H1 (cell line): ENCODE data around the gene EXD3. TPM values are rescaled to one million over a fixed set of nuclear protein-coding genes. Genes with fewer than 3 reads are reported as not detected.

Experiments
- CTCF ChIA-PET: fragments of 300-600 bp; sonication (Branson Sonifier 250); formaldehyde crosslinking; loops from one replicate; lab custom pipeline; 2021; ENCODE audit not compliant: partially characterized antibody; lab: Charles Lee
- POLR2A ChIA-PET: fragments of 300-600 bp; sonication (Branson Sonifier 250); formaldehyde crosslinking; loops from one replicate; lab custom pipeline; 2021; ENCODE audit warnings: inconsistent platforms; ENCODE audit not compliant: partially characterized antibody; lab: Charles Lee
- DNase-seq, 2 experiments: peaks; one replicate each; pipeline versions ENCODE4 v3.0.0 to v3.0.0-alpha.2; 2010 to 2022; ENCODE audit warnings: low spot score in 2 of 2, low read depth in 1 of 2, mixed read lengths in 1 of 2
- FAIRE-seq: peaks from 2 replicates; lab custom pipeline; 2011; peaks lifted over from hg19 to GRCh38; lab: Jason Lieb, UNC
- H2AFZ ChIP-seq: 2 replicates; pipeline ENCODE4 v1.8.1; 2012; ENCODE audit warnings: low read length, inconsistent platforms
- H2AK5ac ChIP-seq: 2 replicates; pipeline ENCODE4 v1.6.1; 2013; ENCODE audit warnings: low read depth, low read length
- H2BK120ac ChIP-seq: replicated peaks from 2 replicates; pipeline ENCODE3; 2013; ENCODE audit warnings: low read depth, low read length, inconsistent platforms
- H2BK12ac ChIP-seq: 2 replicates; pipeline ENCODE4 v1.6.1; 2013; ENCODE audit warnings: low read depth, low read length
- H2BK15ac ChIP-seq: 2 replicates; pipeline ENCODE4 v1.6.1; 2013; ENCODE audit warnings: low read length
- H2BK20ac ChIP-seq: 2 replicates; pipeline ENCODE4 v1.6.1; 2013; ENCODE audit warnings: low read length
- H2BK5ac ChIP-seq: 2 replicates; pipeline ENCODE4 v1.6.1; 2013; ENCODE audit warnings: low read depth, low read length
- H3K14ac ChIP-seq: 2 replicates; pipeline ENCODE4 v1.6.1; 2013; ENCODE audit warnings: inconsistent platforms; ENCODE audit not compliant: insufficient read length
- H3K18ac ChIP-seq: 2 replicates; pipeline ENCODE4 v1.6.1; 2013; ENCODE audit warnings: low read length; ENCODE audit errors: extremely low read depth
- H3K23ac ChIP-seq: 2 replicates; pipeline ENCODE4 v1.6.1; 2013; ENCODE audit warnings: inconsistent platforms; ENCODE audit not compliant: insufficient read length
- H3K23me2 ChIP-seq: 2 replicates; pipeline ENCODE4 v1.6.1; 2013; ENCODE audit warnings: low read depth, low read length
- H3K27ac ChIP-seq: 2 replicates; pipeline ENCODE4 v1.6.1; 2011; ENCODE audit warnings: low read depth, low read length, inconsistent platforms
- H3K27me3 ChIP-seq, 4 experiments: replicated peaks in 1 of 4; 1 replicate in 1 of 4; 2 replicates in 3 of 4; pipeline versions ENCODE4 v1.6.1 to v1.8.1; 2011 to 2013; ENCODE audit warnings: low read length in 3 of 4, mild to moderate bottlenecking in 3 of 4, inconsistent platforms in 2 of 4, mixed read lengths in 2 of 4, moderate library complexity in 1 of 4; ENCODE audit not compliant: control insufficient read depth in 3 of 4, insufficient read depth in 3 of 4; ENCODE audit errors: extremely low read depth in 1 of 4
- H3K36me3 ChIP-seq, 4 experiments: 2 replicates each; pipeline versions ENCODE4 v1.6.1 to v1.8.1; 2011 to 2013; ENCODE audit warnings: mild to moderate bottlenecking in 4 of 4, low read length in 3 of 4, moderate library complexity in 2 of 4, control low read depth in 1 of 4, inconsistent platforms in 1 of 4; ENCODE audit not compliant: insufficient read depth in 4 of 4, control insufficient read depth in 2 of 4
- H3K4ac ChIP-seq: replicated peaks from 2 replicates; pipeline ENCODE3; 2013; ENCODE audit warnings: low read length, low read depth, mixed read lengths, inconsistent platforms; ENCODE audit not compliant: insufficient read length
- H3K4me1 ChIP-seq, 4 experiments: replicated peaks in 1 of 4; 1 replicate in 1 of 4; 2 replicates in 3 of 4; pipeline versions ENCODE4 v1.6.1 to v1.8.1; 2011 to 2013; ENCODE audit warnings: low read length in 3 of 4, inconsistent platforms in 2 of 4, mixed read lengths in 1 of 4; ENCODE audit not compliant: insufficient read depth in 4 of 4, control insufficient read depth in 3 of 4
- H3K4me2 ChIP-seq, 2 experiments: 2 replicates each; pipeline versions ENCODE4 v1.6.1 to v1.8.1; 2011 to 2013; ENCODE audit warnings: low read depth in 2 of 2, low read length in 2 of 2, control low read depth in 1 of 2, inconsistent platforms in 1 of 2, mild to moderate bottlenecking in 1 of 2; ENCODE audit not compliant: insufficient read depth in 1 of 2
- H3K4me3 ChIP-seq, 4 experiments: fragments of 200-600, 300-600 bp in 1 of 4; sonication (generic), shearing (Covaris generic), sonication (Bioruptor Twin) in 1 of 4; 2 replicates each; pipeline versions ENCODE4 v1.5.1 to v1.8.1; 2011 to 2016; ENCODE audit warnings: low read length in 4 of 4, low read depth in 3 of 4, control low read depth in 2 of 4, inconsistent platforms in 2 of 4, mild to moderate bottlenecking in 2 of 4, mixed read lengths in 1 of 4, moderate library complexity in 1 of 4; ENCODE audit not compliant: insufficient read depth in 2 of 4; ENCODE audit errors: extremely low read depth in 1 of 4
- H3K56ac ChIP-seq: replicated peaks from 2 replicates; pipeline ENCODE3; 2013; ENCODE audit warnings: low read depth, mild to moderate bottlenecking, mixed read lengths, low read length, inconsistent platforms; ENCODE audit not compliant: insufficient read length
- H3K79me1 ChIP-seq: 2 replicates; pipeline ENCODE4 v1.6.1; 2013; ENCODE audit warnings: low read depth, low read length, control low read depth
- H3K79me2 ChIP-seq, 2 experiments: 2 replicates each; pipeline versions ENCODE4 v1.6.1 to v1.8.1; 2012 to 2013; ENCODE audit warnings: low read length in 2 of 2, mild to moderate bottlenecking in 2 of 2, inconsistent platforms in 1 of 2; ENCODE audit not compliant: insufficient read depth in 2 of 2, control insufficient read depth in 1 of 2
- H3K9ac ChIP-seq, 4 experiments: replicated peaks in 1 of 4; 1 replicate in 1 of 4; 2 replicates in 3 of 4; pipeline versions ENCODE4 v1.6.1 to v1.8.1; 2011 to 2013; ENCODE audit warnings: low read depth in 3 of 4, low read length in 3 of 4, control low read depth in 2 of 4, mild to moderate bottlenecking in 2 of 4, moderate library complexity in 2 of 4, inconsistent platforms in 1 of 4; ENCODE audit errors: extremely low read depth in 1 of 4
- H3K9me3 ChIP-seq, 2 experiments: 2 replicates each; pipeline versions ENCODE4 v1.6.1 to v1.8.1; 2012 to 2013; ENCODE audit warnings: mild to moderate bottlenecking in 2 of 2, moderate library complexity in 2 of 2, control low read depth in 1 of 2, inconsistent platforms in 1 of 2, low read depth in 1 of 2, low read length in 1 of 2, mixed read lengths in 1 of 2; ENCODE audit not compliant: insufficient read depth in 2 of 2
- H4K20me1 ChIP-seq, 2 experiments: replicated peaks in 1 of 2; 2 replicates each; pipeline versions ENCODE3 to v1.8.1; 2011 to 2013; ENCODE audit warnings: inconsistent platforms in 2 of 2, low read length in 2 of 2, mild to moderate bottlenecking in 1 of 2; ENCODE audit not compliant: insufficient read depth in 2 of 2, control insufficient read depth in 1 of 2
- H4K5ac ChIP-seq: 2 replicates; pipeline ENCODE4 v1.6.1; 2013; ENCODE audit warnings: low read length, low read depth, mixed read lengths, inconsistent platforms; ENCODE audit not compliant: insufficient read length
- H4K8ac ChIP-seq: 2 replicates; pipeline ENCODE4 v1.8.0; 2013; ENCODE audit warnings: mild to moderate bottlenecking, moderate library complexity, low read length, inconsistent platforms; ENCODE audit not compliant: insufficient read depth; ENCODE audit errors: extremely low read depth
- H4K91ac ChIP-seq: replicated peaks from 2 replicates; pipeline ENCODE3; 2013; ENCODE audit warnings: low read length, mixed read lengths, inconsistent platforms; ENCODE audit not compliant: insufficient read length
- EP300 ChIP-seq, 2 experiments: IDR thresholded peaks; 1 replicate in 1 of 2; 2 replicates in 1 of 2; pipeline ENCODE4 v1.6.1; 2011 to 2012; ENCODE audit warnings: low read depth in 2 of 2, low read length in 2 of 2, mild to moderate bottlenecking in 2 of 2, borderline replicate concordance in 1 of 2, inconsistent platforms in 1 of 2, moderate library complexity in 1 of 2
- FOSL1 ChIP-seq: IDR thresholded peaks from 2 replicates; pipeline ENCODE4 v1.6.1; 2011; ENCODE audit warnings: mild to moderate bottlenecking, low read depth, low read length, moderate library complexity; ENCODE audit not compliant: insufficient read depth
- KDM5A ChIP-seq: fragments of 200-600 bp; IDR thresholded peaks from 2 replicates; pipeline ENCODE4 v1.7.1; 2012; ENCODE audit warnings: mild to moderate bottlenecking, low read length, inconsistent platforms, mixed read lengths
- MAX ChIP-seq: IDR thresholded peaks from 2 replicates; pipeline ENCODE4 v1.6.1; 2012; ENCODE audit warnings: inconsistent platforms
- PHF8 ChIP-seq: fragments of 200-600 bp; sonication (generic); conservative IDR thresholded peaks from 2 replicates; pipeline ENCODE4 v1.7.1; 2012; ENCODE audit warnings: low read depth, mild to moderate bottlenecking, inconsistent platforms, low read length, moderate library complexity
- RAD21 ChIP-seq, 2 experiments: IDR thresholded peaks in 1 of 2; conservative IDR thresholded peaks in 1 of 2; 2 replicates each; pipeline ENCODE4 v1.6.1; 2011; ENCODE audit warnings: low read depth in 2 of 2, low read length in 2 of 2, improper control_type of control experiment in 1 of 2, inconsistent platforms in 1 of 2, mild to moderate bottlenecking in 1 of 2, moderate library complexity in 1 of 2
- SIX5 ChIP-seq: IDR thresholded peaks from 2 replicates; pipeline ENCODE4 v1.6.1; 2011; ENCODE audit warnings: mild to moderate bottlenecking, low read depth, low read length
- TAF7 ChIP-seq: optimal IDR thresholded peaks from 2 replicates; pipeline ENCODE3; 2011; ENCODE audit warnings: low read depth, mild to moderate bottlenecking, inconsistent platforms, low read length, moderate library complexity, borderline replicate concordance
- YY1 ChIP-seq: IDR thresholded peaks from 2 replicates; pipeline ENCODE4 v1.6.1; 2011; ENCODE audit warnings: low read depth, mild to moderate bottlenecking, low read length
- ZNF274 ChIP-seq: IDR thresholded peaks from 2 replicates; pipeline ENCODE4 v1.7.0; 2012; ENCODE audit warnings: low read length, borderline replicate concordance; ENCODE audit errors: extremely low read depth
- WGBS, 2 experiments: shearing (Covaris generic) in 1 of 2; methylation state at CpG; one replicate each; pipeline versions ENCODE4 v1.1.6 to v1.1.7; 2013 to 2015; ENCODE audit warnings: low lambda C conversion rate in 2 of 2, mixed read lengths in 2 of 2, inconsistent platforms in 1 of 2, low coverage in 1 of 2, missing lambda C conversion rate in 1 of 2; ENCODE audit not compliant: insufficient replicate concordance in 2 of 2, insufficient coverage in 1 of 2, insufficient read length in 1 of 2; ENCODE audit errors: extremely low coverage in 1 of 2, missing lambda C conversion rate in 1 of 2; 5-methylcytosine and 5-hydroxymethylcytosine counted together
- polyA plus RNA-seq, 7 experiments: library from polyadenylated mRNA; depleted of rRNA in 3 of 7; stranded (reverse) in 5 of 7; unstranded in 2 of 7; fragments of >200 nt in 5 of 7; fragments of 200-250 nt in 2 of 7; gene quantifications; 1 replicate in 5 of 7; 2 replicates in 1 of 7; 4 replicates in 1 of 7; pipeline versions ENCODE4 v1.2.1 to v1.2.3, GENCODE V29; 2011 to 2013; ENCODE audit warnings: missing spikeins in 2 of 7, mixed read lengths in 2 of 7
- total RNA-seq: library from RNA; stranded (reverse); fragmentation: NEBNext Ultra II Directional; extraction: Animal tissue kit (Norgen Biotek cat#: 25700); gene quantifications from 2 replicates; pipeline ENCODE4 v1.2.1, GENCODE V29; 2021

Gene EXD3
- total and polyA plus RNA-seq, 2 of the 8 experiments (the other 6 are each of a cell fraction or from before 2014, with no cell fraction given): 7.2 to 9.4 TPM

- H4K91ac ChIP-seq: no peak overlapping the region
- whole genome bisulfite sequencing, 2 experiments: 73% methylated on average over 27 of the region's 31 CpGs; no CpG with 5 or more reads in 1 of the 2 experiments
- no peak overlapping the region for H3K27ac ChIP-seq
- no peak overlapping the region for H4K5ac ChIP-seq
- no peak overlapping the region for H3K14ac ChIP-seq
- ChIA-PET POLR2A (interaction anchor here (1.0 to 1.7 kb wide), 2 partner anchors 18 to 91 kb away, joined by 3 to 5 read pairs; no protein-coding TSS in a partner anchor), CTCF (interaction anchor here (0.6 to 1.7 kb wide), 8 partner anchors 9 to 111 kb away, joined by 3 to 5 read pairs (median 4); partner anchors contain the start of genes EXD3, NOXA1 and NRARP)
- H3K4me2 ChIP-seq: peak overlapping the region; percentile 50 to 64; a peak in 3 of 4 replicates
- no peak overlapping the region for H2BK20ac ChIP-seq
- peak overlapping the region; percentile 68; the same call in 1 of the 2 replicates for H4K8ac ChIP-seq
- H3K36me3 ChIP-seq: no peaks in the 10 kb centered on the region
- H3K18ac ChIP-seq: no peak overlapping the region
- peaks cover 6% of the 10 kb centered on the region; the same call in 1 of the 2 replicates for H3K79me1 ChIP-seq
- peaks cover 6% of the 10 kb centered on the region; the same call in 1 of the 2 replicates for H3K23me2 ChIP-seq
- no peak overlapping the region for H2BK5ac ChIP-seq
- DNase-seq (no peak), FAIRE-seq (no peak)
- H2BK12ac ChIP-seq: no peak overlapping the region
- peaks cover 3 to 4% of the 10 kb centered on the region in 2 experiments for H4K20me1 ChIP-seq
- H3K27me3 ChIP-seq: peaks cover 0 to 3% (median under 1%) of the 10 kb centered on the region in 4 experiments; a peak in 2 of 7 replicates
- H2BK120ac ChIP-seq: no peak overlapping the region
- no peak overlapping the region for H3K9ac ChIP-seq
- H3K4me1 ChIP-seq: peaks cover 0 to 8% (median 2%) of the 10 kb centered on the region in 4 experiments; a peak in 6 of 7 replicates
- peak overlapping the region in 1 of 4 experiments; percentile 56; a peak in 3 of 8 replicates for H3K4me3 ChIP-seq
- no peak overlapping the region for H3K23ac ChIP-seq
- H2AFZ ChIP-seq: no peak overlapping the region
- H3K56ac ChIP-seq: no peak overlapping the region
- no peaks in the 10 kb centered on the region for H3K79me2 ChIP-seq
- H2BK15ac ChIP-seq: no peak overlapping the region
- H3K9me3 ChIP-seq: no peaks in the 10 kb centered on the region
- H3K4ac ChIP-seq: no peak overlapping the region
- H2AK5ac ChIP-seq: no peak overlapping the region
- no peak for TF ChIP-seq YY1
- TF ChIP-seq ZNF274: no peak
- no peak for TF ChIP-seq TAF7
- TF ChIP-seq RAD21 (IDR thresholded peaks at IDR 0.05 in 1 of 2, conservative IDR thresholded peaks at IDR 0.05 in 1 of 2; ENCODE audit: low read depth in 2 of 2, low read length in 2 of 2): no peak
- no peak for TF ChIP-seq SIX5
- TF ChIP-seq MAX: no peak
- TF ChIP-seq FOSL1: no peak
- no peak for TF ChIP-seq EP300 (IDR thresholded peaks at IDR 0.05; ENCODE audit: borderline replicate concordance in 1 of 2, low read depth in 2 of 2, low read length in 2 of 2)
- no peak for TF ChIP-seq PHF8
- TF ChIP-seq KDM5A: no peak
Measured at GRCh38 chr9:137407590-137408300, 15.2 kb downstream of the EXD3 start.
